ENCODE data around the gene RUNX3.

DNA sequence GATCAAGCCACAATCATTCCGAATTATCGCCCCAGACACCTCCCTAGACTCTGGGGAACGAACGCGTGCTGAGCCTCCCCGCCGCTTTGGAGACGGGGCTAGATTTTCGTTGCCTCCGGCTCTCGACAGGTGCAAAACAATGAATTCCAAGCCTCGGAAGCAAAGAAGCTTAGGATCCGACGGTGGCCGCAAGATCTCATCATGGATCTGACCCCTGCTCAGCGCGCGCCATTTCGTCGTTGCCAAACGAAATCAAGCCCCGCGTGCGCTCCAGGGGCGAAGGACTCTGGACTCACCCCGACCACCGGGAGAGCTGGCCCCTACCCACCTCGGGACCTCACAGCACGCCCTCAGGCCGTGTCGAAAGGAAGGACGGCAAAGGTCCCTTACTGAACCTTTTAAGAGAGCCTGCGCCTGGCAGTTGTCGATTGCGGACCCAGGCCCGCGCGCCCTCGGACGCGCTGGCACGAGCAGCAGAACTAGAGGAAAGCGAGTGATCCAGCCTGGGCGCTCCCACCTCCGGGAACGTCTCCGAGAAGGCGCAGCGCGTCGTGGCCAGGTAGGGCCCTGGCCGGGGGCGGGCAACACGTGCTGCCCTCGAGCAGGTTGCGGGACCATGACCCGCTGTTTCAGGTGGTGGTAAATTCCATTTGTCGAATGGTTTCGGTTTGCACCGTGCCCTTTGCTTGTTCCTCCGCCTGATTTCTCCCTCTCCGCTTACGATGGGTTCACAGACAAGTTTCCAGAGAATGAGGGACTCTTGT lies 1.6 kb upstream of the RUNX3 start:
- TF ChIP-seq ZNF239 (tag by site-specific recombination; IDR thresholded peaks at IDR 0.05) (no peak), ZNF274 (IDR thresholded peaks at IDR 0.05; ENCODE audit: low read length) (no peak), ZNF274 (tag by site-specific recombination; IDR thresholded peaks at IDR 0.05; ENCODE audit: borderline replicate concordance) (no peak), ZNF707 (tag by site-specific recombination; IDR thresholded peaks at IDR 0.05) (no peak), ZNF324 (tag by site-specific recombination; IDR thresholded peaks at IDR 0.05) (no peak), SETDB1 (IDR thresholded peaks at IDR 0.05; ENCODE audit: insufficient read length, low read length) (no peak), ZNF175 (tag by site-specific recombination; IDR thresholded peaks at IDR 0.05) (no peak)
- TF ChIP-seq, protein P1, sequence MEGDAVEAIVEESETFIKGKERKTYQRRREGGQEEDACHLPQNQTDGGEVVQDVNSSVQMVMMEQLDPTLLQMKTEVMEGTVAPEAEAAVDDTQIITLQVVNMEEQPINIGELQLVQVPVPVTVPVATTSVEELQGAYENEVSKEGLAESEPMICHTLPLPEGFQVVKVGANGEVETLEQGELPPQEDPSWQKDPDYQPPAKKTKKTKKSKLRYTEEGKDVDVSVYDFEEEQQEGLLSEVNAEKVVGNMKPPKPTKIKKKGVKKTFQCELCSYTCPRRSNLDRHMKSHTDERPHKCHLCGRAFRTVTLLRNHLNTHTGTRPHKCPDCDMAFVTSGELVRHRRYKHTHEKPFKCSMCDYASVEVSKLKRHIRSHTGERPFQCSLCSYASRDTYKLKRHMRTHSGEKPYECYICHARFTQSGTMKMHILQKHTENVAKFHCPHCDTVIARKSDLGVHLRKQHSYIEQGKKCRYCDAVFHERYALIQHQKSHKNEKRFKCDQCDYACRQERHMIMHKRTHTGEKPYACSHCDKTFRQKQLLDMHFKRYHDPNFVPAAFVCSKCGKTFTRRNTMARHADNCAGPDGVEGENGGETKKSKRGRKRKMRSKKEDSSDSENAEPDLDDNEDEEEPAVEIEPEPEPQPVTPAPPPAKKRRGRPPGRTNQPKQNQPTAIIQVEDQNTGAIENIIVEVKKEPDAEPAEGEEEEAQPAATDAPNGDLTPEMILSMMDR (tag by site-specific recombination; IDR thresholded peaks at IDR 0.05) = no peak

Data from HEK293 (cell line).